HS-27A (cell line): Measurements from ENCODE around the gene UGDH.
"Not testable (repeated sequence)": the region's sequence is repeated elsewhere in the genome, so short reads cannot be mapped to it uniquely, and the experiment has no call there.

Experiments used
- DNase-seq: peaks from one replicate; pipeline ENCODE4 v3.0.0-alpha.2; 2012; ENCODE audit warnings: low read depth, missing footprints

UGDH gene

GRCh38 chr4:39527296-39528060 is at the start of gene UGDH:
TSS of gene UGDH (minus strand) at chr4:39527439. CDS start at chr4:39521512, 5,927 bp downstream.
- DNase-seq, result peak; percentile 92

- DNase-seq, result no peak
These were observed 47.7 kb upstream of the UGDH start for GRCh38 chr4:39574946-39575345.

- no peak for DNase-seq
These were observed 44.3 kb upstream of the UGDH start for GRCh38 chr4:39571504-39571903.

- no peak for DNase-seq
These were observed 43.8 kb upstream of the UGDH start for GRCh38 chr4:39571054-39571453.

GRCh38 chr4:39569209-39569608 is 42.0 kb upstream of the UGDH start:
- no peak for DNase-seq

GRCh38 chr4:39568805-39569204 is 41.6 kb upstream of the UGDH start:
- DNase-seq, result no peak

GRCh38 chr4:39565878-39566600 is 38.8 kb upstream of the UGDH start:
- peak; percentile 73 for DNase-seq

GRCh38 chr4:39563346-39563847 is 36.2 kb upstream of the UGDH start:
- DNase-seq, result no peak

- DNase-seq, result no peak
These were observed 35.6 kb upstream of the UGDH start for GRCh38 chr4:39562792-39563191.

GRCh38 chr4:39559626-39560025 is 32.4 kb upstream of the UGDH start:
- DNase-seq, result no peak

GRCh38 chr4:39555472-39555871 is 28.2 kb upstream of the UGDH start:
- no peak for DNase-seq

- DNase-seq, result no peak
These were observed 21.3 kb upstream of the UGDH start for GRCh38 chr4:39548425-39549067.

GRCh38 chr4:39544580-39545315 is 17.5 kb upstream of the UGDH start:
- DNase-seq, result no peak

GRCh38 chr4:39544080-39544479 is 16.8 kb upstream of the UGDH start:
- not testable (repeated sequence) for DNase-seq

GRCh38 chr4:39543034-39543433 is 15.8 kb upstream of the UGDH start:
- no peak for DNase-seq

- no peak for DNase-seq
These were observed 15.4 kb upstream of the UGDH start for GRCh38 chr4:39542611-39543012.

- DNase-seq, result no peak
These were observed 14.9 kb upstream of the UGDH start for GRCh38 chr4:39541987-39542610.

GRCh38 chr4:39539089-39539611 is 11.9 kb upstream of the UGDH start:
- DNase-seq, result no peak

GRCh38 chr4:39533541-39533940 is 6.3 kb upstream of the UGDH start:
- no peak for DNase-seq

- DNase-seq, result not testable (repeated sequence)
These were observed 5.0 kb upstream of the UGDH start for GRCh38 chr4:39532237-39532636.

GRCh38 chr4:39530682-39531081 is 3.4 kb upstream of the UGDH start:
- DNase-seq, result no peak
